Colonic mucosa (tissue), 4 donors: Measurements from ENCODE around the gene OR2A25. TPM values are rescaled to one million over a fixed set of nuclear protein-coding genes. Genes with fewer than 3 reads are reported as not detected.
"Not testable (repeated sequence)": the region's sequence is repeated elsewhere in the genome, so short reads cannot be mapped to it uniquely, and the experiment has no call there.

ENCODE experiments used
- DNase-seq: peaks from one replicate; pipeline ENCODE4 v3.0.0-alpha.2; 2020
- H3K27ac ChIP-seq: fragments of 200-600 bp; one replicate; pipeline ENCODE4 v1.8.0; 2021
- H3K27me3 ChIP-seq: fragments of 200-600 bp; one replicate; pipeline ENCODE4 v1.8.0; 2021
- H3K36me3 ChIP-seq: fragments of 200-600 bp; one replicate; pipeline ENCODE4 v1.8.0; 2021
- H3K4me1 ChIP-seq: fragments of 200-600 bp; one replicate; pipeline ENCODE4 v1.8.0; 2021; ENCODE audit warnings: mild to moderate bottlenecking
- H3K4me3 ChIP-seq: fragments of 200-600 bp; one replicate; pipeline ENCODE4 v1.8.0; 2021
- H3K9ac ChIP-seq, 2 donors: one replicate each; pipeline ENCODE4 v1.7.0; 2013; ENCODE audit warnings: control low read depth in 2 of 2, low read depth in 2 of 2, low read length in 2 of 2
- H3K9me3 ChIP-seq: fragments of 200-600 bp; one replicate; pipeline ENCODE4 v1.8.0; 2021
- CTCF ChIP-seq: fragments of 200-600 bp; IDR thresholded peaks from one replicate; pipeline ENCODE4 v1.8.0; 2022; ENCODE audit warnings: antibody characterized with exemption, mild to moderate bottlenecking
- intact Hi-C: fragments of 100-400 bp; cut with DNase I; formaldehyde crosslinking; loops from one replicate; pipeline ENCODE4 v1.14.1; 2022
- total RNA-seq, 2 donors: library from RNA; stranded (reverse); fragmentation: NEBNext Ultra II Directional in 1 of 2; extraction: Animal tissue kit (Norgen Biotek cat#: 25700) in 1 of 2; gene quantifications; one replicate each; pipeline ENCODE4 v1.2.1, GENCODE V29; 2021
- donor health status: healthy.
- donor health status: DM: no; HTN: no; CAD: no.
- donor health status: DM: no; HTN: no; CAD: no.

Gene OR2A25
- total RNA-seq, 2 donors from 2014 or later, result not detected

- no peaks in the 10 kb centered on the region for H3K4me1 ChIP-seq
- no peak within 1 kb of the TSS for H3K9ac ChIP-seq
These were observed 21.0 kb upstream of the OR2A25 start, which contains the start of gene OR2A5 for GRCh38 chr7:144048648-144049047. Gene OR2A5, plus strand, starts transcription at chr7:144048948. Its CDS starts 1,454 bp downstream, at chr7:144050402.

DNA sequence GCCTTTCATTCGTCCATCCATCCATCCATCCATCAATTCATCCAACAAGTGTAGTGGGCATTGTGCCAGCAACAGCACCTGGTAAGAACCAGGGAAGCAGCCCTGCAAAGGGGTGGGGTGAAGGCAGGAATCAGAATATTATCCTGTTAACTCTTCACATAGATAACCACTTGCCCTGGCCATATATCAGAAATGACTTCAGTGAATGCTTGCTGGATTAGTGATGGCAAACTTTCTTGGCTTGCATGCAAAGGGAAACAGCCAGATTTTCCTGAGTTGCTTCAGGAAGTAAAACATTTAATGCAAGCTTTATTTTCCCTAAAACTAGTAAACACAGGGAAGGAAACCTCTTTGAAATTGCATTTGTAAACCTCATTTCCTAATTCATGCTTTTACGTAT lies 20.1 kb upstream of the OR2A25 start:
- no peaks in the 10 kb centered on the region for H3K9me3 ChIP-seq
- TF ChIP-seq CTCF, result no peak
- no peaks in the 10 kb centered on the region for H3K4me1 ChIP-seq
- H3K4me3 ChIP-seq, result no peak overlapping the region
- intact Hi-C loops, result no loop called here
- no peak for DNase-seq
- no peaks in the 10 kb centered on the region for H3K27me3 ChIP-seq
- H3K9ac ChIP-seq, result no peak overlapping the region
- H3K36me3 ChIP-seq, result no peaks in the 10 kb centered on the region
- no peak overlapping the region for H3K27ac ChIP-seq

More at GRCh38 chr7:144048648-144049047, 21.0 kb upstream of the OR2A25 start, which contains the start of gene OR2A5:
- Histone ChIP-seq H3K36me3 (no peaks in the 10 kb centered on the region), H3K27me3 (no peaks in the 10 kb centered on the region), H3K9me3 (no peaks in the 10 kb centered on the region), H3K4me3 (no peak within 1 kb of the TSS), H3K27ac (no peak within 1 kb of the TSS)
- intact Hi-C loops, result no loop called here
- no peak for TF ChIP-seq CTCF
- DNase-seq, result no peak

DNA sequence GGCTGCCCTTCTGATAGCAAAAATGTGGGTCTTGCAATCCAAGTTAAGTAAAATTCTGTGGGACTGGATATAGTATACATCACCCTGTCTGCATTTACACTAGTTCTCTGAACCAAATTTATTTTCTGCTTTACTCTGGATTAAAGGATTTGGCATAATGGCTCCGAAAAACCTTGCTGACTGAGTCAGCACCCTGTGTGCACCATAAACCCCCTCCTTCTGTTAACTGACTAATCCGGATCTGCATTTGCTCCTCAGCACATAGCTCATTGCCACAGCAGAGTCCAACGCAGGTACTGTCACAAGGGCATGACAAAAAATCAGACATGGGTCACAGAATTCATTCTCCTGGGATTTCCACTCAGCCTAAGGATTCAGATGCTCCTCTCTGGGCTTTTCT lies 19.5 kb upstream of the OR2A25 start:
- Histone ChIP-seq H3K27ac (no peak overlapping the region), H3K4me1 (no peaks in the 10 kb centered on the region), H3K27me3 (no peaks in the 10 kb centered on the region), H3K36me3 (no peaks in the 10 kb centered on the region), H3K9me3 (no peaks in the 10 kb centered on the region), H3K4me3 (no peak overlapping the region), H3K9ac (no peak overlapping the region)
- DNase-seq, result no peak
- intact Hi-C loops, result no loop called here
- TF ChIP-seq CTCF, result no peak

DNA sequence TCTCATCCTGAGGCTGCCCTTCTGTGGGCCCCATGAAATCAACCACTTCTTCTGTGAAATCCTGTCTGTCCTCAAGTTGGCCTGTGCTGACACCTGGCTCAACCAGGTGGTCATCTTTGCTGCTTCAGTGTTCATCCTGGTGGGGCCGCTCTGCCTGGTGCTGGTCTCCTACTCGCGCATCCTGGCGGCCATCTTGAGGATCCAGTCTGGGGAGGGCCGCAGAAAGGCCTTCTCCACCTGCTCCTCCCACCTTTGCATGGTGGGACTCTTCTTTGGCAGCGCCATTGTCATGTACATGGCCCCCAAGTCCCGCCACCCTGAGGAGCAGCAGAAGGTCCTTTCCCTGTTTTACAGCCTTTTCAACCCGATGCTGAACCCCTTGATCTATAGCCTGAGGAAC lies 18.7 kb upstream of the OR2A25 start:
- H3K4me3 ChIP-seq, H3K27me3 ChIP-seq, H3K36me3 ChIP-seq, DNase-seq, intact Hi-C loops, H3K4me1 ChIP-seq, H3K9ac ChIP-seq, H3K27ac ChIP-seq, H3K9me3 ChIP-seq: not testable (repeated sequence)

GRCh38 chr7:144057954-144058353 lies 11.7 kb upstream of the OR2A25 start:
- H3K27me3 ChIP-seq, result no peaks in the 10 kb centered on the region
- intact Hi-C loops, result no loop called here
- no peak overlapping the region for H3K9ac ChIP-seq
- no peak for DNase-seq
- no peaks in the 10 kb centered on the region for H3K36me3 ChIP-seq
- H3K27ac ChIP-seq, result no peak overlapping the region
- no peak for TF ChIP-seq CTCF
- no peak overlapping the region for H3K4me3 ChIP-seq
- no peaks in the 10 kb centered on the region for H3K4me1 ChIP-seq
- no peaks in the 10 kb centered on the region for H3K9me3 ChIP-seq

- Histone ChIP-seq H3K9ac (no peak overlapping the region), H3K27ac (no peak overlapping the region), H3K4me1 (no peaks in the 10 kb centered on the region), H3K36me3 (no peaks in the 10 kb centered on the region), H3K9me3 (no peaks in the 10 kb centered on the region), H3K4me3 (no peak overlapping the region), H3K27me3 (no peaks in the 10 kb centered on the region)
- TF ChIP-seq CTCF, result no peak
- DNase-seq, result no peak
- intact Hi-C loops, result no loop called here
These were observed 5.9 kb upstream of the OR2A25 start for GRCh38 chr7:144063710-144064109.
